Right forelimb (tissue), 1 donor: ENCODE data around the gene SOS2.
"Not testable (repeated sequence)": the region's sequence is repeated elsewhere in the genome, so short reads cannot be mapped to it uniquely, and the experiment has no call there.

Experiments used
- DNase-seq: peaks from one replicate; pipeline ENCODE4 v3.0.0-alpha.2; 2018

The SOS2 gene

DNA sequence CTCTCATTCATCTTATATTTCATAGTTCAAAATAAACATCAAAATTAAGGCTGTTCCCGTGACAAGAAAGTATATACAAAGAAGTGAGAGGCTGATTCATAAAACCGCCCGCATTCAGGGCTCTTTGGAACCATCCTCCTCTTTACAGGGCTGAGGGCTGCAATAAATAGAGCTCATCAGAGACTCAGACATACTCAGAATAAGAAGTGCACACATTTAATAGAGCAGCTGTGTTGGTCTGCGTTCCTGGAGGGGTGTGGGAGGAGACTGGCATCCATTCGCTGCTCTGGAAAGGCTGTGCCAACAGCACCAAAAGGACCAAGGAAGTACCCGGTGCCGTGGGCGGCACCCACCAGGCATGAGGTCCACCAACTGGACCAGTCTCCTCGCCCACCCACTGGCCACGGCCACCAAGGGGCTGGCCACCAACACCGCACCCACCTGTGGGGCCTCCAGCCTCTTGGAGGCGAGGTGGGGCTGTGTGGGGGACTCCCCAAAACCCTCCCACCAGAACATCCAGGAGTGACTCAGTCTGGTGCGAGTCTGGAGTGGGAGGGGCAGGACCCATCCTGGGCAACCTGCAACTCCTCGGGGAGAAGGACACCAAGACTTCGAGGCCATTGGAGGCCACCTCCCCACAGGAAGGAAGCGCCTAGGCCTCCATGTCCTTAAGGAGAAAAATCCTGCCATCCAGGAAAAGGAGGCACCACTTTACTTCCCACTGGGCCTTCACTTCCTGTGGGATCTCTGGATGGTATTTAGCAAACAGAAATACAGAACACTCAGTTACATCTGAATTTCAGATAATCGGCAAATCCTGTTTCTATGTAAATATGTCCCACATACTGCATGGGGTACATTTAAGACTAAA is 147.7 kb downstream of the SOS2 start:
- no peak for DNase-seq

DNA sequence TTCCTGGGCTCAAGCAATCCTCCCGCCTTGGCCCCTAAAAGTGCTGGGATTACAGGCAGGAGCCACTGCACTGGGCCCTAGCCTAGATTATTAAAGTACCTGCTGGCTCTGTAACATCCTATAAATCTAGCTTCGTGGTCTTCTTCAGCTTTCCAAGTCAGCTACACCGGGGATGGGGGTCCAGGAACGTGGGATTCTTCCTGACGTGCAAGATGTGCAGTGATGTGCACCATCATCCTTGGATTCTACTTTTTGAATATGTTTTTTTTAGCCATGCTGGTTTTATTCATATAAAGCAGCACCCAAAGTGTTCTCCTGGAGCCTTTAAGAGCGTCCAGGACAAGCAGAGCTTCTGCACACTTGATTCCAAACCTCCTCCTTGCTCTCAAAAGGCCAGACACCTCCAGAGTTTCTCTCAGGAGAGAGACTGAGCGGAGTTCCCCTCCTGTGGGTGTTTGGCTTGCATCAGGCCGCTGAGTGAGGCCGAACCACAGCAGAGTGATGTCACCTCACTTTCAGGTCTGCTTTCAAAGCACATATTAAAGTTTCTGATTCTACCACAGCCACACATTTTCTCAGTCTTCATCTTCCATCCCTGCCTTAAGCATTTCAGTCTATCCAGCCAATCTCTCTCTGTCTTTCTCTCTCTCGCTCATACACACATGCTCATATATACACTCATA is 148.5 kb downstream of the SOS2 start:
- DNase-seq = no peak

DNA sequence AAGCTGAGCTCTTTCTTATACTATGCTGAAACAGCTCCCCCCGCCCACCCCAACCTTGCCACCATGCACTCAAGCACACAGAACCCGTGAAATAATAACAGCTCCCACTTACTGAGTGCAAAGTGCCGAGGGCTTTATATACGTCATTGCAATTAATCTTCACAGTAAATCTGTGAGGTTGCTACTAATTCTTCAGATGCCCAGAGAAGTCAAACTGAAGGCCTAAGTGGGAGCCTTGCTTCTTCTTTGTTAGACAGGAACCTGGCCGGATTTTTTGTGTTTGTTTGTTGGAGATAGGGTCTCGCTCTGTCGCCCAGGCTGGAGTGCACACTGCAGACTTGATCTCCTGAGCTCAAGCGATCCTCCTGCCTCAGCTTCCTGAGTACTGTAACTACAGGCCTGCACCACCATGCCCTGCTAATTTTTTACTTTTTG is 149.1 kb downstream of the SOS2 start:
- no peak for DNase-seq

DNA sequence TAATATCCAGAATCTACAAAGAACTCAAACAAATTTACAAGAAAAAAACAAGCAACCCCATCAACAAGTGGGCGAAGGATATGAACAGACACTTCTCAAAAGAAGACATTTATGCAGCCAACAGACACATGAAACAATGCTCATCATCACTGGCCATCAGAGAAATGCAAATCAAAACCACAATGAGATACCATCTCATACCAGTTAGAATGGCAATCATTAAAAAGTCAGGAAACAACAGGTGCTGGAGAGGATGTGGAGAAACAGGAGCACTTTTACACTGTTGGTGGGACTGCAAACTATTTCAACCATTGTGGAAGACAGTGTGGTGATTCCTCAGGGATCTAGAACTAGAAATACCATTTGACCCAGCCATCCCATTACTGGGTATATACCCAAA is 152.3 kb downstream of the SOS2 start:
- not testable (repeated sequence) for DNase-seq

DNA sequence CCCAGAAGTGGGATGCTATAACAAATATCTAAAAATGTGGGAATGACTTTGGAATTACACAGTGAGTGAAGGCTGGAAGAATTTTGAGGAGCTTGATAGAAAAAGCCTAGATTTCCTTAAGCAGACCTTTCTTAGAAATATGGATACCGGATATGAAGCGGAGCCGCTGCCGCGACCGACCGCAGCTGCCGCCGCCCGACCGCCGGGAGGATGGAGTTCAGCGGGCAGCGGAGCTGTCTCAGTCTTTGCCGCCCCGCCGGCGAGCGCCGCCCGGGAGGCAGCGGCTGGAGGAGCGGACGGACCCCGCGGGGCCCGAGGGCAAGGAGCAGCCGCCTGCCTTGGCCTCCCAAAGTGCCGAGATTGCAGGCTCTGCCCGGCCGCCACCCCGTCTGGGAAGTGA is 157.7 kb downstream of the SOS2 start:
- not testable (repeated sequence) for DNase-seq

DNA sequence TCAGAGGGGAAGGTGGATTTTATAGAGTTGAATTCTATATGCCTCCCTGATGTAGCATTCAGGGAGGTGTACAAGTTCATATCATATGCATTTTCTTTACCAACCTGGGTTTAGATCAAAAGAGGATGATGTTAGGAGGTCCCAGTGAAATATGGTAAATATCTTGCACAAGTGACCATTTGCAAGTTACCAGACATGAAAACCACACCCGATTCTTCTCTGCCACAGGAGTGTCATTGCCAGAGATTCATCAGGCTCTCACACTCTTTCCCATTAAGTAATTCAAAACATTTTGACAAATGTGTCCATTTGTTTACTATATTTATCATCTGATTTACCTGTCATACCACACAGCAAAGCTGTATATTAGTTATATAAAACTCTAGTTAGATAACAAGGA is 159.0 kb downstream of the SOS2 start:
- DNase-seq = no peak

DNA sequence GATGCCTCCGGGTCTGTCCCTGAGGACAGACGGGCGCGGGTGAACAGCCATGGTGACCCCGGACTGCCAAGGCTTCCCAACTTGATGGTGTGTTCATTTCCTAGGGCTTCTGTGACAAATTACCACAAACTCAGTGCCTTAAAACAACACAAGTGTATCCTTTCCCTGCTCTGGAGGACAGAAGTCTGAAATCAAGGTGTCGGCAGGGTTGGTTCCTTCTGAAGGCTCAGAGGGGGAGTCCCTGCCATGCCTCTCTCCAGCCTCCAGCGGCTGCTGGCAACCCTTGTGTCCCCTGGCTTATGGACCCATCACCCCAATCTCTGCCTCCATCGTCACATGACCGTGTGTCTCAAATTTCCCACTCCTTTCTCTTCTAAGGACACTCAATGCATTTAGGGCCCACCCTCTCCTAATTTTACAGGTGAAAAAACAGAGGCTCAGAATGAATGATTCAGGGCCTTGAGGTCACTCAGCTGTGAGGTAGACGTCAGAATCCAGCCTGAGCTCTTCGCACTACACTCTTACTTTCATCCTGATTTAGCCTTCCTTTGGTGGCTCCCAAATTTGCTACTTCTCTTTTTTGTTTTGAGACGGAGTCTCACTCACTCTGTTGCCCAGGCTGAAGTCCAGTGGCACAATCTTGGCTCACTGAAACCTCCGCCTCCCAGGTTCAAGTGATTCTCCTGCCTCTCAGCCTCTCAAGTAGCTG is 160.4 kb downstream of the SOS2 start:
- DNase-seq = no peak

DNA sequence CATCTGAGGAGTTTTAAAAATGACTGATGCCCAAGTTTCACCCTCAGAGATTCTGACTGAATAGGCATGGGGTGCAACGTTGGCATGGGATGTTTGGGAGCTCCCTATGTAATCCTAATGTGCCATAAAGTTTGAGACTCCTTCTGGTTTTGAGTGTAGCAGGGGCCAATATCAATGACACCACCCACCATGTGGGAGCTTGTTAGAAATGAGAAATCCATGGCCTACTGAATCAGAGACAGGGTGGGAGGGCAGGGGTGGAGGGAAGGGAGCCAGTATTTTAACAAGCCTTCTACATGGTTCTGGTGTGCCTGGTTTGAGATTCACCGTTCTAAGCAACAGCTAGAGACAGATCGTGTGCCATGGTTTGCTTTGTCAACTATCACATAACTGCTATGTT is 161.1 kb downstream of the SOS2 start:
- no peak for DNase-seq

DNA sequence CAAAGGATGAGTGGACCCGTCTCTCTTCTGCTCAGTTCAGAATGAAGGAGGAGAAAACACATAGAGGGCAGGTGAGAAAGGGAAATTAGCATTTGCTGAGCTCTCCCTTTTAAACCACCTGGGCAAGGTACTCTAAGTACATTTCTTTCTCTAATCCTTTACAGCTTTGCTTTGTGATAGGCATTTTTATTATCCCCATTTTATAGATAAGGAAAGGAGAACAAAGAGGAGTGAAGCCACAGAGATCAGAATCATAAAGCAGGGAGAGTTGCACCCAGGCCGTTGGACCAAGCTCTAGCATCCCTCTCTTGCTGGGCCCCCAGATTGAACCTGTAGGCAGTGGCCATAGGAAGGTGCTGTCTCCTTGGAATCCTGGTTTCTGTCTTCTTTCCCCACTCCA is 162.1 kb downstream of the SOS2 start:
- DNase-seq = no peak

DNA sequence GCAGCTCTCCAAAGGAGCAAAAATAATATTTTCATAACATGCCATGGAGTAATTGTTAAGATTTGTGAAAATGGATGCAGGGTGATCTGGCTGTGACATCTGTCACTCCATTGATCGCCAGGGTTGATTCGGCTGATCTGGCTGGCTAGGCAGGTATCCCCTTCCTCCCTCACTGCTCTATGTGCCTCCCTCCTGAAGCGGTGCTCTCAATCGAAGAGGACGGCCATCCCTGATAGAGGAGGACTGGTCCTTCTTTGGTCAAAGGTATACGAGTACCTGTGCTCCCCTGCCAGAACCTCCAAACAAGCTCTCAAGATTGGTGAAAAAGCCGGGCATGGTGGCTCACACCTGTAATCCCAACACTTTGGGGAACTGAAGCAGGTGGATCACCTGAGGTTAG is 162.9 kb downstream of the SOS2 start:
- no peak for DNase-seq

DNA sequence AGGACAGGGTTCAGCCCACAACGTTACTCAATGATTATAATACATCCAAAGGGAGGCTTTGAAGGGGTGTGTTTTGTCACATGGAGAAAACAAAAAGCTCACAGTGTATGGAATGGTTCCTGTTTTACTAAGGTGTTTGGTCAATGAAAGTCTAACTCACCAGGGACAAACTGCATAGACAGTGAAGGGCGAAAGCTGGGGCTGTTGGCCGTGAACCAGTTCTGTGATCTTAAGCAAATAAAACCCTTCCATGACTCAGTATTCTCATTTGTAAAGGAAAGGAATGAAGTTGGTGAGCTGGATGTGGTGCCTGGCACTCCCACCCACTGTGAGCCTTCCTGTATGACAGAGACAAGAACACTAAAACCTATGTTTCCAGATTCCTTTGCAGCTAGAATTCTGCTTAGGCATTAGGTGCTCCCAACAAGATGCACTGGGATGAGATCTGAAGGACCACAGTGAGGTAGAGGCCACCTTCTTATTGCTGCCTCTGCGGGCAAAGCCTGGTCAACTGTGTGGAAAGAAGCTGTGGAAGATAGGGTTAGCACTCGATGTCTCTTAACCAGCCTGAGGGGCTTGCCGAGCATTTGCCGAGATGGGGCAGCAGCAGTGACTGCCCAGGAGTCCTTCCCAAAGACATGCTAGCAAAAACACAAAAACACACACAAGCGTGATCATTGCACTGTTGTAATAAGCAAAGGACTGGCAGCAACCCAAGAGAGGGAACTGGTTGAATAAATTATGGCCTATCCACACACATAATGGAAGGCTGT is 163.5 kb downstream of the SOS2 start:
- no peak for DNase-seq
